GM21423 (cell line): ENCODE results near the gene LARP4B.

Experiments
- ATAC-seq: cut with Tn5 transposase; IDR thresholded peaks from one replicate; pipeline ENCODE4 v1.9.1; 2021; ENCODE audit warnings: mild to moderate bottlenecking, moderate library complexity; ENCODE audit not compliant: unreplicated experiment

The LARP4B gene

DNA sequence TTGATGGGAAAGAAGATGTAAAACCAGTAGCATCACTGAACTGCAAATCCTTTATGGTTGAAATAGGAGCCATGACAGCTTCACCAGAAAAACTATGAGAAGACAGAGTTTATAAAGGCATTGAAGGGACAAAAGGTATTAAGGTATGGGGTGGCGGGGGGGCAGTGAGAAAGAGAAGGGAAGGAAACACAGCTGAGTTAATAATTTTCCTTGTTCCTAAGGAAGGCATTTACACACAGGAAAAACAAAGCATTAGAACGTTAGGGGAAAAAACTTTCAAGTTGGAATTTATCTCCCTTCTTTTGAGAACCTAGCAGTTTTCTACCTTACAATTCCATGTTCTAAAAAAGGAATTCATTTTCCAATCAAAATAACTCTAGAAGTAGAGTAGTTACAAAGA is 4.4 kb downstream of the LARP4B start:
- no peak for ATAC-seq

- no peak for ATAC-seq
Observed at GRCh38 chr10:926075-926698, 5.3 kb downstream of the LARP4B start.

DNA sequence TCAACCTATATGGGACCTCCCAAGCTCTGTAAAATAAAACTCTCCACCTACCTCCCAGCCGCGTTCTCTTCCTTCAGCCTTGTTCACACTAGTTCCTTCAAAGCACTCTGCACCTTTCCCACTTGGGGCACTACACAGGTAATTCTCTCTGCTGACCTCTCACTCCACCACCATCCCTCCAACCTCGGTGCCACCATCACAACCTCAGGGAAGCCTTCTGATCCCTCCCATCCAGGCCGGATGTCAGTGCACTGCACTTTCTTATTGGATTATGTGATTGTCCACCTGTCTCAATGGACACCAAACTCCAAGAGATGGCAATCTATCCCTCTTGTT is 7.0 kb downstream of the LARP4B start:
- no peak for ATAC-seq

DNA sequence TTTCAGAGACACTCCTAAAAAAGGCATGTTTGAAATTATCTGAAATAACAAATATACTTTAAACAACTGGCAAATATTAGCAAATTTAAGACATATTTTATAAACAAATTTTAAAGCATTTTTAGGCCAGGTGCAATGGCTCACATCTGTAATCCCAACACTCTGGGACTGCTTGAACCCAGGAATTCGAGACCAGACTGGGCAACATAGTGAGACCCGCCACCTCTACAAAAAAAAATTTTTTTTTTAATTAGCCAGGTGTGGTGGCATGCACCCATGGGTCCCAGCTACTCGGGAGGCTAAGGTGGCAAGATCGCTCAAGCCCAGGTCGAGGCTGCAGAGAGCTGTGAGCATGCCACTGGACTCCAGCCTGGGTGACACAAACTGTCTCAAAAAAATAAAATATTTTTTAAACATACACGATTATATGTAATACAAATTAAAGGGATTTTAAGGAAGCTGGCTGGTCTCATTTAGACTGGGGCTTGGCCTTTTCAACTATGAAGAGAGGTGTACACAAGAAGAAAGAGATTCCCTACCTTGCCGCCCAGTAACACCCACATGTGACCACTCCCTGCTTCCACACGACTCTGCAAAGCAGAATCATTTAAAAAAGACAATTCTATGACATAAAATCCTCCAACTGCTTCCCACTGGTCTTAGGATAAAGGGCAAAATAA is 7.5 kb downstream of the LARP4B start:
- no peak for ATAC-seq

DNA sequence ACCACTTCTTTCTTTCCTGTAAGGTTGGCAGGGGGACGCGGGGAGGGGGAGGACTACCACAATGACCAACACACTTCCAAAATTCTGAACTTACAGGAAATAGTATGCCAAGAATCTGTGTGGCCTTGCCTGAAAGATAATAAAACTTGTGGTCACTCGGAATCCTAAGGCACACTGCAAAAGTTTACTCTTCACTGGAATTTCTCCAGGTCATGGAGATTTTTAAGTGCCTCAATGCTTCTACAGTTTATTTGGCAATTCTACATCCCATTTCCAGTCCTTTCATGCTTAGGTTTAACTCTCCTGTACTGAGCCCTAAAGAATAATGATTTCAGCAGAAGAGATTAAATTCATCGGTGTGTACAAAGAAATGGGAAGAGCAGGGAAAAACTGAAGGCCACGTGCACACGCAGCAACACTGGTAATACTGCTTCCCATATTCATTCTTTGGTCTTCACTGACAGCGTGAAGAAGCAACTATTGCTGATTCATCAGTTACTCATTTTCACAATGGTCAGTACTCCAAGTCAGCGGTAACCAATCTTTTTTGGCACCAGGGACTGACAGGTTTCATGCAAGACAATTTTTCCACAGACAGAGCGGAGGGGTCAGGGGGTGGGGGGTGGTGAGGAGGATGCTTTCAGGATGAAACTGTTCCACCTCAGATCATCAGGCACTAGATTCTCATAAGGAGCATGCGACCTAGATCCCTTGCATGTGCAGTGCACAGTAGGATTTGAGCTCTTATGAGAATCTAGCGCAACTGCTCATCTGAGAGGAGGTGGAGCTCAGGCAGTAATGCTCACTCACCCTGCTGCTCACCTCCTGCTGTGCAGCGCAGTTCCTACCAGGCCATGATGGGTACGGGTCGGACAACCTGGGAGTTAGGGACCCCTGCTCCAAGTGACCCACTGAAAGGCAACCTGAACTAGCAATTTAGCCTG is 9.8 kb downstream of the LARP4B start:
- ATAC-seq = no peak

DNA sequence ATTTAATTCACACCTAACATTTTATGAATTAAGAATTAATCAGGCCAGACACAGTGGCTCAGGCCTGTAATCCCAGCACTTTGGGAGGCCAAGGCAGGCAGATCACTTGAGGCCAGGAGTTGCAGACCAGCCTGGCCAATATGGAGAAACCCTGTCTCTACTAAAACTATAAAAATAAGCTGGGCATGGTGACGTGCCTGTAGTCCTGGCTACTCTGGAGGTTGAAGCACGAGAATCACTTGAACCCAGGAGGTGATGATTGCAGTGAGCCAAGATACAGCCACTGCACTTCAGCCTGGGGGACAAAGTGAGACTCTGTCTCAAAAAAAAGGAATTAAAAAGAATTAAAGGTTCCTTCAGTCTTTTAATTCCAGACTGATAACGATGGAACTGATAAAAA is 11.1 kb downstream of the LARP4B start:
- ATAC-seq = no peak

- no peak for ATAC-seq
Observed at GRCh38 chr10:919481-919880, 12.0 kb downstream of the LARP4B start.

DNA sequence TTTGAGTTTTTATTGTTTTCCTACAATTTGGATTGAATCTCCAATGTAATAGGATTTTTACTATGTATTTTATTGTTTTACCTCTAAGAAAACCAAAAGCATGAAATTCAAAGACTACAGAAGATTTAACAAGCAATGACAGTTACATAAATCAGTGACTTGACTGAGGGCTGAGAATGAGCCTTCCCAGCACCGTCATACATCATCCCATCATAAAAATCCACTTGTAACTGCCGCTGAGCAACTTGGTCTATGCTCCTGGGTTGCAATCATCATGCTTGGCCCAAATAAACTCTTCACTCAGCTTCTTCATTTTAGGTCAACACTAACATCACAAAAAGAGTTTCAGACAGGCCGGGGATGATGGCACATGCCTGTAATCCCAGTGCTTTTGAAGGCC is 13.5 kb downstream of the LARP4B start:
- no peak for ATAC-seq

DNA sequence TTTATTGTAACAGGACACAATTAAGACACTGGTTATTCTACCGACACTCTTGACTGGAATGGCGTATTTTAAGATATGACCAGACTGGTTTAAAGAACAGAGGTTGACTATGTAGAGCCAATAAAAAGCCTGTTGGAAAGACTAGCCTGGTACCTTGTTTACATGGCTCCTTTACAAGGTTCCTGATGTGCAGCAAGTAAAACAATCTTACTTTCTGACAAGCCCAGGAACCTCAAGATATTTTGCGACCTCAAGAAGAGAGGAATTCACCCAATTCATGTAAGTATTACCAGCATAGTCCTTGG is 14.1 kb downstream of the LARP4B start:
- ATAC-seq = no peak

GRCh38 chr10:916716-917415 is 14.6 kb downstream of the LARP4B start:
- no peak for ATAC-seq

- no peak for ATAC-seq
Observed at GRCh38 chr10:909831-910230, 21.7 kb downstream of the LARP4B start.

GRCh38 chr10:905972-906371 is 25.5 kb downstream of the LARP4B start:
- ATAC-seq = no peak

GRCh38 chr10:905503-905902 is 26.0 kb downstream of the LARP4B start:
- no peak for ATAC-seq

DNA sequence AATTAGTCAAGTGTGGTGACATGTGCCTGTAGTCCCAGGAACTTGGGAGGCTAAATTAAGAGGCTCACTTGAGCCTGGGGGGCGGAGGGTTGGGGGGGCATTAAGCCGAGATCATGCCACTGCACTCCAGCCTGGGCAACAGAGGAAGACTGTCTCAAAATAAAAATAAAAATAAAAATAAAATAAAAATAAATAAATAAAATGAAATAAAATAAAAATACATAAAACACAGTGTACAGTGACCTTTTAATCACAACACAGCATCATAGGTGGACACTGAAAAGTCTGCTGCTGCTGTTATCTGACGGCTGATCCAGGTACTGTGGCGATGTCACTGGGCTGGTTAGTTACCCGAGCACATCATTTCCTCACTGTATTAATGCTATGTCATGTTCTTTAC is 27.1 kb downstream of the LARP4B start:
- ATAC-seq = no peak

GRCh38 chr10:898141-898540 is 33.4 kb downstream of the LARP4B start:
- no peak for ATAC-seq

DNA sequence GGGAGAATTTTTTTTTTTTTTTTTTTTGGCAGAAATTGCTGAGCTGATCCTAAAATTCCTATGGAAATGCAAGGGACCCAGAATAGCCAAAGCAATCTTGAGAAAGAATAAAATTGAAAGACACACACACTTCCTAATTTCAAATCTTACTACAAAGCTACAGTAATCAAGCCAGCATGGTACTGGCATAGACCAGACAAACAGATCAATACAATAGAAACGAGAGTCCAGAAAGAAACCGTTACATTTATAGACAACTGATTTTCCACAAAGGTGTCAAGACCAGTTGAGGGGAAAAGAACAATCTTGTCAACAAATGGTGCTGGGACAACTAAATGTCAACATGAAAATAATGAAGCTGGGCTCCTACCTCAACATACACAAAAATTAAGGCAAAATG is 34.5 kb downstream of the LARP4B start:
- ATAC-seq = no peak

GRCh38 chr10:895324-895723 is 36.2 kb downstream of the LARP4B start:
- ATAC-seq = no peak

DNA sequence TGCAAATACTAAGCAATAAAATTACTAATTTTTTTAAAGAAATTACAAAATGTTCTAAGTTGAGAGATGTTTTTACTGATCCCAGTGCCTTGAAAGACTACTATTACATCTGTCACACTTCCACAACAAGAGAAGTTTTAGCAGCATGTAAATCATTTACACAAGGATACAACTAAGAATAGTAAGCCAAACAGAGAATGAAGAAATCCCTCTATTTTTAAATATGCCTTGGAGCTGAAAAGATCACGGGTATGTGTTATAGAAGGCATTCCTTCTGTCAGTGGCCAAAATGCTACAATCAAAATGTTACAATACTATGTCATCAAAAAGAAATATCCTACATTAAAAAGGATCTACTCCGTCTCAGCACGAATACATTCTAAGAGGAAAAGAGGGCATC is 52.6 kb downstream of the LARP4B start:
- ATAC-seq = no peak

DNA sequence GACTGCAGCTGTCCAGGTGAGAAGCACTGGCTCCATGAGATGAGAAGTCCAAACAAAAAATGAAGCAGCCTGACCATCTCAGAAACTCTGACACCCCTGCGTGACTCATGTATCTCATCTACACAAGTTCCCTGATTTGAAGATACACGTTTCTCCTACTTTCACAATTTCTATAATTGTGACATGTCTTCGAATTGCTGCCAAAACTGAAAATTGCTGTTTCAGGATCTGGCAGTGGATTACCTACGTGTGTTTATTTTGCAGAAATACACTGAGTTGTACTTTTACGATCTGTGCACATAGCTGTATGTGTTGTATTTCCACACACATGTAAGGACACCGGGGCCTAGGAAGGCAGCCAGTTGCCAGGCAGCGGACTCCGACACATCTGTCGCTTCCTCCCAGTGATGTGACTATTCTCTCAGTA is 53.2 kb downstream of the LARP4B start:
- ATAC-seq = no peak

DNA sequence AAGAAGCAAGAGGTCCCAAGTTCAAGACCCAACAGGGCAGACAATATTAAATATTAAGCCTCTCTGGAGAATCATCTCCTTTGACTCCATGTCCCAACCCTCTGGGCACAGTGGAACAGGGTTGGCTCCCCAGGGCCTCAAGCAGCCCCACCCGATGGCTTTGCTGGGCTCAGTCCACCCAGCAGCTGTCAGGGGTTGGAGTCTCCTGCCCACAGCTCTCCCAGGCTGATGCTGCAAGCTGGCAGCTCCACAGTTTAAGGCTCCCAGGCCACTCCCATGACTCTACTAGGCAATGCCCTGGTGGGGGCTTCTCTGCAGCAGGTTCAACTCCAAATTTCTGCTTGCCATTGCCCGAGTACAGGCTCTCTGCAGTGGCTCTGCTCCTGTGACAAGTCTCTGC is 55.1 kb downstream of the LARP4B start:
- ATAC-seq = no peak

GRCh38 chr10:873020-873419 is 58.5 kb downstream of the LARP4B start:
- ATAC-seq = no peak
